HK-2 (cell line): ENCODE results near the gene PDE6G.

Experiments used
- DNase-seq: peaks from one replicate; pipeline ENCODE4 v3.0.0-alpha.2; 2018; ENCODE audit not compliant: unreplicated experiment

Gene PDE6G

DNA sequence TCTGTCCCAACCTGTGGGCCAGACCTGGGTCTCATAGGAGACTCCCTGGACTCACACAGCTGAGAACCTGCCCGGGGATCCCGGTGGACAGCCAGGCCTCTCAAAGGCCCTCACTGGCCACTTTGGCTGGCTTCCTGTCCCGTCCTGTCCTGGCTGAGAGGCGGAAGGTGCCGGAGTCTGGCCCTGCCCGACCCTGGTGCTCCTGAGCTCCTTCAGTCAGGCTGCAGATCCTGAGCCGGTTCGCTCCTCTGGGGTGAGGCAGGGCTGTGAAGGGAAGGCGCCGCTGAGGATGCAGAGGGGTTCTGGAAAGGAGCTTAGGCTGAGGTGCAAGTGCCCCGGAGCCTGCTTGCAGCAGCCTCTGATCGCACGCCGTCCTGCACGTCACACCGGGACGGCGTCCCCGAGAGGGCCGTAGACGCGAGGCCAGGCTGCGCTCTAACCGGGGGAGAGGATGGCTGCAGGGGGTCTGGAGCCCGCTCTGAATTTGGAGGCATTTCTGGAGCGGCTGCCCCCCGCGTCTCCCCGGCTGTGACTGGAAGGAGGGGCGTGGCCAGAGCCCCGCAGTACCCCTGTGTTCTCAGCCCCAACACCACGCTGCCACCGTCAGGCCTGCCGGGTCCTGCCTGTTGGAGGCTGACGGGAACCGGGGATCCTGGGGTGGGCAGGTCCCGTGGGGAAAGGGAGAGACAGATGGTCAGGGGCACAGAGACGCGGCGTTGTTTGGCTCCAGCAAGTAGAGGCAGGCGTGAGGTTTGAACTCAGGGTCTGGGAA is 31.6 kb upstream of the PDE6G start:
- no peak for DNase-seq

DNA sequence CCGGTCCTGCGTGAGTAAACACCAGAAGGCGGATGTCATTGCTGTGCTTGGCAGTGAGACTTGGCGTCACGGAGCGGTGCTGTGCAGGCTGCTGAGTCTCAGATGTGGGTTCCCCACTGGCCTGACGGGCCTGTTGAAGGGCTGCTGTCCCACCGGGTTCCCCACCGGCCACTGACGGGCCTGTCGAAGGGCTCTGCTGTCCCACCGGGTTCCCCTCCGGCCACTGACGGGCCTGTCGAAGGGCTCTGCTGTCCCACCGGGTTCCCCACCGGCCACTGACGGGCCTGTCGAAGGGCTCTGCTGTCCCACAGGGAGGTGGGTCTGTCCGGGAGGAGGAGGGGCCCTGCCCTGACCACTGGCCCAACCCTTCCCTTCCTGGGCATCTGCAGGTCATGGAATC is 30.3 kb upstream of the PDE6G start:
- DNase-seq: no peak

DNA sequence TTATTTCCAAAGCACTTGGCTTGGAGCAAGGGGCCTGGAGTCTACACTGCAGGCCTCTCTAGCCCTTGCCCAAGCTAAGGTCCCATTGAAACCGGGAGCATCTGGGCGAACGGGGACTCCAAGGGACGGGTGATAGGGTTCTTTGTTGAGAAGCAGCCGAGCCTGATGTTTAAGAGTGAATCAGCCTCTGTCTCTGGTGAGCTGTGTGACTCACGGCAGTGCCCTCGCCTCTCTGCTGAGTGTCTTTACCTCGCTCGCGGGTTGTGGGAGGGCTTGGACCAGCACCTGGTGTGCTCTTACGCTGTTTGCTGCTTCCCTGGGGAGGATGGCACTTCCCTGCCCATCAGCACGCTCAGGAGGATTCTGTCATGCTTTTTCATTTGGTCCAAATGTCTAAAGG is 28.8 kb upstream of the PDE6G start:
- DNase-seq: peak; percentile 76

DNA sequence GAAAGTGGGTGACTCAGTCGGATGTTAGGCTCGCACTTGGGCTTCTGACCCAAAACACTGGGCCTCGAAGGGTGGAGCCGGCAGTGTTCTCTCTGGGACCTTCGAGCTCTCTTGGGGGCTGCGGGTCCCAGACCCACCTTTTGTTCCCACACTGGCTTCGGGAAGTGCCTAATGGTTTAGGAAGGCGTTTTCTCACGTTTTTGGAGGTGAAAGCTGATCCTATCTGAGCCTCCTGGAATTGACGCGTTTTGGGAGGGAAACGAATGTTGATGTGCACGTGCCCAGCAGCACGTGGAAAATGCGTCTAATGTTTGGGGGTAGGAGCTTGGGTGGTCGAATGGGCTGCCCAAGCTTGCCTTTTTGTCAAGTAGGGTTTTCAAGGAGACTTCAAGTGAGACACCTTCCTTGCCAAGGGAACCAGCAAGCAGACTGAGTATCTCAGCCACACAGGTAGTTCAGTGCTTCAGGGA is 28.1 kb upstream of the PDE6G start:
- peak; percentile 79 for DNase-seq

DNA sequence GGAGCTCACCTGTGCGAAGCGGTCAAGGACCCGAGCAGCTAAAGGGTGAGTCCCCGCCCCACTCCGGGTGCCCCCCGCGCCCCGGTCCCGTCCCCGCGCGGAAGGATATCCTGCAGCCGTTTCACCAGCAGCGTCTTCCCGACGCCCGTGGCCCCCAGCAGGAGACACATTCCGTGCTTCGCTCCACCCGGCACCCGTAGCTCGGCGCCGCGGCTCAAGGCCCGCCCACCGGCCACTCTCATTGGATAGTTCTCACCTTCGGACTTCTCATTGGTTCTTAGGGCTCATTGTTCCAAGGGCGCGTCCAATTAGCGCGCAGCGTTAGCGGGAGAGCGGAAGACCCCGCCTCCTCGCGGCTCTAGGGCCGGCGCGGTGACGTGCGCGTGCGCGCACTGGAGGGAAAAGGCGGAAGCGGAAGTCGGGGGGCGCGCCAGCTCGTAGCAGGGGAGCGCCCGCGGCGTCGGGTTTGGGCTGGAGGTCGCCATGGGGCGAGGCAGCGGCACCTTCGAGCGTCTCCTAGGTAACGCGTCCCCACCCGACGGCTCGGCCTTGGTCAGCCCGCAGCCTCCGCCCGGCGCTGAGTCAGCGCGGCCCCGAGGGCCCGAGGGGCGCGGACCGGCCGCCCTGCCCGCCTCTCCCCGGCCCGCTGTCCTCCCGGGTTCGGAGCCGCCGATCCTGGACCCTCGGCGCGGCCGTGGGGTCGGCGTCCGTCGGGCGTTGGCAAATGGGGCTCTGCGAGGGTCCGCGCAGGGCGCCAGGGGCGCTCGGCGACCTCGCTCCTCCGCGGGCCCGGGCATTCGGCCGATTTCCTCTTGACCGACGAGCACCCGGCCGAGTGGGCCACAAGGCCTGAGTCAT is 27.5 kb upstream of the PDE6G start, which contains the start of the genes ARL16 and HGS:
Gene ARL16, minus strand, starts transcription at position 214 of the 858 bp plus-strand sequence. Its CDS starts 44 bp downstream, at position 170.
Gene HGS, plus strand, starts transcription at position 428 of the 858 bp plus-strand sequence. Its CDS starts 56 bp downstream, at position 484.
- DNase-seq: peak; percentile 99

DNA sequence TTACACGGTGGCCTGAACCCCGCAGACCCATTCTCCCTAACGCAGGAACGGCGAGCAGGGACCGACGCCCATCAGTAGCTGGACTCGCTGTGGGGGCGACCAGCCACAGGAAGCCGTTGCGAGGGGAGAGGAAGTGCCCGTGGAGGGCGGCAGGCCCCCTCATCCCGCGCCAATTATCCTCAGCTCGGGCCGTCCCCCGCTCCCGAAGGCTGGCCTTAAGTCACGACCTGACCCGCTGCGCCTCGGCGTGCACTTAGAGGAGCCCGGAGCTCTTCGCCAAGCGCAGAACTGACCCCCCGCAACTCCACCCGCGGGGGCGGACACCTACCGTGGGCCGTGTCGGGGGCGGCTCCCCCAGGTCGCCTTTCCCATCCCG is 26.9 kb upstream of the PDE6G start:
- DNase-seq: no peak

DNA sequence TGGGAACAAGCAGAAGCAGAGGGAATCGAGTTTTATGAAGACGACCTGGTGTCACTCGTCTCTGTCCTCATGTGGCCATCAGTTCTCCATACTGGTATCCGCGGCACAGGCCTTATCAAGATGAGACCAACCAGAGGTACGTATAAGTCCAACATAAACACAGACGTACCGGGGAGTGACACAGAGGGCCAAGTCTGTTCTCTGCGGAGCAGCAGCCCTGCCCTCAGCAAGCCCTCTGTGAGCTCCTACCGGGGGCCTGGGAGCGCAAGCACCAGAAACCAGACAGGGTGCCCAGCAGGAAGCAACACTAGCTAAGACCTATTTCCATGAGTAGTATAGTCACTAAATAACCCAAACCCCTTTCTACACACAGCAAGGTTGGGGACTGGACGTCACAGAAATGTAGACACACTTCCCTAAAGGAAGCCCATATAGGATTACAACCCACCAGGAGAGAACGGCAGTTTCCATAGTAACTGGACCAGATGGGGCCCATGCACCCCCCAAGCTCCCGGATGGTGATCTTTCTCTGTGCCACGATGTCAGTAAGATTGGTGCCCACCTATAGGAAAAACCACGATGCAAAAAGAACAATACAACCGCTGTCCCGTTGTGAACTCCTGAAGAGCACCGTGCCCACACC is 26.3 kb upstream of the PDE6G start:
- no peak for DNase-seq

DNA sequence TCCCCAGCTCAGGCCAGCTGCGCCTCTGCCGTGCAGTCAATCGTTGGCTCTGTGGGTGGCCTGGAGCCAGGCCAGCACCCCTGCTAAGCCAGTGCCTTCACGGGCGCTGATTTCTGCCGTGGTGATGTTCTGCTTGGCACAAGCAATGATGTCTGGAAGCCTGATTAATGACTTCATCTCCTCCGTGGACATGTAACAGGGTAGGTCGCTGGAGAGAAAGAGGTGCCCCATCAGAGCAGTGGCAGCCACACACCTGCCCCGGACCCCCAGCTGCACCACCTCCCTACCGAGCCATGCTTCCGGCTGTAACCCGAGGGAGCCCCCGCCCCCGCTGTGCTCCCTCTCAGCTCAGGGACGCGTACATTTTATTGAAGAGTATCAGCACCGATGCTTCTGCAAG is 25.3 kb upstream of the PDE6G start:
- DNase-seq: no peak

DNA sequence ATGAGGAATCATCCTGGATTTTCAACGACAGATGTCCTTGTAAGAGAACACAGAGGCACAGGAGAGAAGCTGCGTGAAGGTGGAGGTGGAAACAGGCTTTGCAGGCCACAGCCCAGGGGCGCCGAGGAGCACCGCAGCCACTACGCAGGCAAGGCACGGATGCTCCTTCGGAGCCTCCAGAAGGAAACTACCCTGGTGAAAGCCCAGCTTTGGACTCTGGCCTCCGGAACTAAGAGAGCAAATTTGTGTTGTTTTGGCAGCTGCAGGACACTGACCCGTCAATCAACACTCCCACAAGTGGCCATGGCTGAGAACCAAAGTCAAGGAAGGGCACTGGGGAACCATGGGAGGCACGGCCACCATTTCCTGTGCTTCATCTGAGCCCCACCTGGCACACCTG is 23.8 kb upstream of the PDE6G start:
- no peak for DNase-seq

DNA sequence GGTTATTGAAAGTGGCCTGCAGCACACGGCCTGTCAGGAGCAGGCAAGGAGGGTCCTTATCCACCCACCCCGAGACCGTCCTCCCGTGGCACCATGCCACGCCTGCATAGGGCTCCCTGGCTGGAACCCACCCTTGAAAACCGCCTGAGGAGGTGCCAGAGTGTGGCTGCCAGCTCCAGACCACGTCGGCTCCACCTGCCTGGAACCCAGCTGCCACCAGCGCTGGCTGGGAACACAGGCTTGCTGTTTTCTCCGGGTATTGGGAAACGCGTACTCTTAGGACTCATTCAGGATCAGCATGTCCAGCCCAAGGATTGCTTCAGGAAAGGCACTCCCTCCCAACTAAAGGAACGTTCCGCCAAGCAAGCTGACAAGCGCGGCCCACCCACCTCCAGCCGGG is 20.6 kb upstream of the PDE6G start:
- no peak for DNase-seq

DNA sequence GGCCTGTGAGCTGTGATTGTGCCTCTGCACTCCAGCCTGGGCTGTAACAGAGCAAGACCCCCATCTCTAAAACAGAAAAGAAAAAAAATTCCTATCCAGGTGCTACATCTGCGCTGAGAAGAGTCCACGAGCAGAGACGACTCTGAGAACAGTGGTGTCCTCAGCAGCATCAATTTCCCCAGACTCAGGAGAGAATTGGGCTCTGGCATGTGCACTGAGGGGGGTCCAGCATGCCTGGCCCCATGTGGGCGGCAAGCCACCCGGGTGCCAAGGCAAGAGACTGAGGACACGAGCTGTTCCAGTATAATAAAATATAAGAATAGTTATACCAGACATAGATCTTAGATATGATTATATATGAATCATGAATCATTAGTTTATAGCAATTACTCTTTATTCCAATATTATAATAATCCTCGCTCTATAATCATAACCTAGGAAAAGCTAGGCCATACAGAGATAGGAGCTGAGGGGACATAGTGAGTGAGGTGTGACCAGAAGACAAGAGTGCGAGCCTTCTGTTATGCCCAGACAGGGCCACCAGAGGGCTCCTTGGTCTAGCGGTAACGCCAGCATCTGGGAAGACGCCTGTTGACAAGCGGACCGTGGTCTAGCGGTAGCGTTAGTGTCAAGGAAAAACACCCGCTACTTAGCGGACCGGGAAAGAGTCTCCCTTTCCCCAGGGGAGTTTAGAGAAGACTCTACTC is 19.3 kb upstream of the PDE6G start:
- peak; percentile 35 for DNase-seq

DNA sequence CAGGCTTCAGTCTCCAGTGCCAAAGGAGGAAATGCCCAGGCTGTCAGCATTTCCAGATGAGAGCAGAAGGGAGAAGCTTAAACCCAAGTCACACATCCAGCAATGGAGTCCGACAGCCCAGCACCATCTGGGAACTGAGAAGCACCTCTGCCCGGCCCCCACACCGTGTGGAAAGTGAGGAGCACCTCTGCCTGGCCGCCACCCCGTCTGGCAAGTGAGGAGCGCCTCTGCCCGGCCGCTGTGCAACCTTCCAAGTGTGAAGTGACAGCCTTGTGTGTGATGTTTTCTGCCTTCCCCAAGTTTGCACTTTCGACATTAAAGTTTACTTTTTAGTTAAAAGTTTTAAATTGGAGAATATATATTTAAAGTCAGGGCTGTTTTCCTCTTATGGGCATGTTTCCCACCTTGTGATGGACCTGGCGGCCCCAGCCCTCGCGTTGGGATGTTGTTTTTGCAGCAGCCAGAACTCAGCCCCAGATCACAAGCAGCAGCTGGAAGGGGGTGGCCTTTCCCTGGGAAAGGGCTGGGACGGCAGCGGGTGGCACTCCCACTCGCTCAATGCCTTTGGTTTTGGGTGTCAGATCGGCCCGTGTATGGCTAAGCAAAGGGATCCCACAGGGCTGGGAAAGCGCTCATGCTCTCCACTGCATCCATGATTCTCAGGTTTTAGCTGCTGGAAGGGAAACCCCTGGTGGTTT is 17.4 kb upstream of the PDE6G start:
- no peak for DNase-seq

DNA sequence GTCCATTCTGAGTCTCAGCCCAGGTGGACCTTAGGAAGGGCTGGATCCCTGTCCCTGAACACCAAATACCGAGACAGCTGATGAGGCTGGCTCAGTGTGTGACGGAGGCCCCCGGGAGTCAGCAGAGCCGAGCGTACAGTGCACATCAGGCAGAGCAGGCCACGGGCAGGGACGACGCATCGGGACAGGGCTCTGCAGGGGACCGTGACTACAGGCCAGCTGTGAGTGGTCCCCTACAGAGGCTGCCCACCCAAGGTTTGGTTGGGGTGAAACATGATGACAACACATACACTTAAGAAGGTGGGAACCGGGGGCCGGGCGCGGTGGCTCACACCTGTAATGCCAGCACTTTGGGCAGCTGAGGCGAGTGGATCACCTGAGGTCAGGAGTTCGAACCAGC is 16.6 kb upstream of the PDE6G start:
- no peak for DNase-seq

DNA sequence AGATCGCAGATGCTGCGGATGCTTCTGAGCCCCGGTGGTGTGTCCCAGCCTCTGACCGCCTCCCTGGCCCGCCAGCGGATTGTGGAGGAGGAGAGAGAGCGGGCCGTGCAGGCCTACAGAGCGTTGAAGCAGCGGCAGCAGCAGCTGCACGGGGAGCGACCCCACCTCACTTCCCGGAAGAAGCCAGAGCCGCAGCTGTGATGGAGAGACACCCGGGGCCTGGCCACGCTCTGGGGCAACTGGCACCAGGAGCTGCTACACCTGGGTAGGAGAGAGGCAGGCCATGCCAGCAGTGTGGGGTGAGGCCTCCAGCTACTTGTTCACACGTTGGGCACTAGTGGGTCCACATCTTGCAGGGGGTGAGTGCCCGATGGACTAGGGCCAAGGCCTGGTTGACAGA is 16.2 kb upstream of the PDE6G start:
- DNase-seq: no peak

DNA sequence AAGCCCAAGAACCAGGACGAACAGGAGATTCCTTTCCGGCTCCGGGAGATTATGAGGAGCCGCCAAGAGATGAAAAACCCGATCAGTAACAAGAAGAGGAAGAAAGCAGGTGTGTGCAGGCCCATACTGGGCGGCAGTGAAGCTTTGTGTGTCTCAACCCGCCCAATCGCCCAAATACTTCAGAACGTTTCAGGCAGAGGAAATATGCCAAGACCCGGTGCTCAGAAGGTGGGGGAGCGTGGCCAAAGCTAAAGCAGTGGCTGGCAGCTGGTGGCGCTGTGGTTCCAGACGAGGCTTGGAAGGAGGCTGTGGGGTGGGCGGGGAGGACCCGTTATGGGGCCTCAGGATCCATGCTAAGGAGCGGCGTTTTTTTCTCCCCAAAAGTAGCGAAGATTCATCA is 11.4 kb upstream of the PDE6G start:
- no peak for DNase-seq

DNA sequence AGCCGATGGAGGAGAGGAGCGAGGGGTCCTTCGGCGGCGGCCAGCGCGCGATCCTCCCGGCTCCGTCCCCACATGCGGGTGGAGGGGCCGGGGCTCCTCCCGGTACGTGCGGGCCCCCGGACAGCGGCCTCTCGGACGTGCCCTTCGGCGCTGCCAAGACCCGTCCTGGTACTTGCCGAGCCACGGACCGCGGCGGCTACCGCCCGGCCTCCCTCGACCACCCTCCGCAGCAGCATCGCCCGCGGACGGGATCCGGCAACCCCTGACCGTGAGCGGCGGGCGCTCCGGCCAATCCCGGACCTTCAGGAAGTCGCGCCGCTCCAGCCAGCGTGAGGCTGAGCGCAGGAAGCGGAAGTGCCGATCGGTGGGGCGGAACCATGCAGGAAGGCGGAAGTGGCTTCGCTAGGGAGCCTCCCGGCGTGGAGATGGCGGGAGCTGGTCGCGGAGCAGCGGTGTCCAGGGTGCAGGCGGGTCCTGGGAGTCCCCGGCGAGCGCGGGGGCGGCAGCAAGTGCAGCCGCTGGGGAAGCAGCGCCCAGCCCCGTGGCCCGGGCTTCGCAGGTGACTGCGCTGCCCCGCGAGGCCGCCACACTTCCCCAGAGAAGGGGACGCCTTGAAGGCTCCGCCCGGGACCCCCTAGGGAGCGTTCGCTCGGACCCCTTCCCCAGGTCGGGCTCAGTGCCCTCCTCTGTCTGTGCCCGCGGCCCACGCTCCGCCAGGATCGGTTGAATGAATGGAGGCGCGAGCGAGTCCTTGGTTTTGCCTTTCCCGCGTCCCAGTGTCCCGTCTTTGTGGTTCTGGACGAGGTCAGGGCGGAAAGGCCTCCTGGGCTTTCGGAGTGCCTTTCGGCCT is 10.2 kb upstream of the PDE6G start, which contains the start of the genes CCDC137 and OXLD1:
Gene CCDC137, plus strand, starts transcription at position 396 of the 850 bp plus-strand sequence. Its CDS starts 30 bp downstream, at position 426.
Gene OXLD1, minus strand, starts transcription at position 264 of the 850 bp plus-strand sequence. Its CDS starts 28 bp downstream, at position 236.
- peak; percentile 97 for DNase-seq

DNA sequence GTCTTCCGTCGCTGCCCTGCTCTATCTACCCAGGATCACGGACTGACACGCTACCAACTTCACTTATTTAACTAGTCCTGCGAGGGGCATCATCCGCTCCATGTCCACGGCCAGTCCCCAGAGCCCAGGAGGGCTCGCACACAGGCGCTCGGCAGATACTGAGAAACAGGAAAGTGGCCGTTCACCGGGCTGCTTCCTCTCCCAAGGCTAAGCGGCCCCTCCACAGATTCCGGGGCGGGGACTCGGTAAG is 9.7 kb upstream of the PDE6G start:
- DNase-seq: no peak

DNA sequence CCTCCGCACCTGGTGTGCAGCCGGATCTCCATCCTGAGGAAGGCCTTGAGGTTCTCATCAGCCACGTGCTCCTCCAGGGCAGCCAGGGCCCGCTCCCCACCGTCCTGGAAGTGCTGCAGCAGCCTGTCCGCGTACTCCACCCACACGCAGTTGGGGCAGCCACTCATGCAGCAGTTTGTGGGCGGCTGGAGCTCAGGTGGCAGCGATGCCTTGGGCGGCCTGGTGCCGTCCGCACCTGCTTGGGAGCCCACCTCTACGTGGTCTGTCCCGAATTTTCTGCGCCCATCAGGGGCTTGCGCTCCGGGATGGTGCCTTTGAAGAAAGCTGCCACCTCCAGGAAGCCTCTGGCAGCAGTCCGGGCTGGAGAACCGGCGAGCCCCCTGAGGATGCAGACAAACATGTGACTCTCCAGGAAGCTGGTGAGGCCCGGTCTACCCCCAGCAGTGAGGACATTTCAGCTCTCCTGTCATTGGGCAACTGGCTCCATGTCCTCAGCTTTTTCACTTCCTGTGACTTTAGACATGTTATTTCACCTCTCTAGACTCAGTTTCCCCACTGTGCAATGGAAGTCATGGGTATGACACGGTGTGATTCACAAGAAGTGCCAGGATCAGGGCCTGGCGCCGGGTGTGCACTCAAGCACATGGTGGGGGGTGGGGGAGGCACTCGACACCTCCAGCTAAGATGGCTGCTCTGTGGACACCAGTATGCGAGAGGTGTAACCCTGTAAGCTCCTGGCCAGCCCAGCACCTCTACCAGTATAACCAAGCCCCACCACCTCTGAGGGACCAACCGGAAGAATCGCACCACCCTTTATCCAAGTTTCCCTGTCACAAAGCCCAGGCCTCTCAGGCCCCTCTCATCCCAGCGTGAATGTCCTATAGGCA is 9.1 kb upstream of the PDE6G start:
- peak; percentile 77 for DNase-seq

DNA sequence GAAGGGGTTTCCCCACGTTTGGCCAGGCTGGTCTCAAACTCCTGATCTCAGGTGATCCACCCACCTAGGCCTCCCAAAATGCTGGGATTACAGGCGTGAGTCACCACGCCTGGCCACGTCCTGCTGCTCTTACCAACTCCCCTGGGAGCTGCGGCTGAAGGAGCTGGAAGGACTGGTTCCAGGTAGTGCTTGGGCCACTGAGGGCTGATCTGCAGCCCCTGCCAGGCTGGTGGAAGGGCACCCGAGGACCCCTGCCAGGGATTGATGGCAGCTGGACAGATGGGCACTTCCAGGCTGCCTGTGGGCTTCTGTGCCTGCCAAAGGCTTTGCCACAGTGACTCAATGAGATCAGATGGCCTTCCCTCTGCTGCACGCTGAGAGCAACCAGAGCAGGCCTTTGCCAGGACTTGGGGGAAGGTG is 7.7 kb upstream of the PDE6G start:
- no peak for DNase-seq
